T-helper 1 cell treated with Interleukin-12 subunit alpha and Interleukin-12 subunit beta and Interleukin-4 antibody, amounts not matched to agents 30 ng/mL and 1 ng/mL, for 36 hours (primary cell): Measurements from ENCODE around the gene CGB1. TPM values are rescaled to one million over a fixed set of nuclear protein-coding genes. Genes with fewer than 3 reads are reported as not detected.

Experiments used
- intact Hi-C: fragments of 100-400 bp; cut with micrococcal nuclease; formaldehyde crosslinking; loops from one replicate; pipeline ENCODE4 v1.15.1; 2024
- total RNA-seq: library from RNA; stranded (reverse); gene quantifications from 2 replicates; pipeline ENCODE4 v1.2.3, GENCODE V29; 2022

Gene CGB1
- total RNA-seq, 1 donor from 2014 or later: not detected

- intact Hi-C loops: loop anchor here (1.0 kb wide), 2 partner anchors 98 to 200 kb away; no protein-coding TSS in a partner anchor
Observed at GRCh38 chr19:48999481-49000325, 37.0 kb downstream of the CGB1 start.

- intact Hi-C loops: no loop called here
Observed at GRCh38 chr19:48997972-48998371, 38.7 kb downstream of the CGB1 start.

- intact Hi-C loops: loop anchor here (5.0 kb wide), 3 partner anchors 153 to 773 kb away; partner anchors contain the start of genes ALDH16A1, AP2A1 and PIH1D1
Observed at GRCh38 chr19:48994035-48994386, 42.7 kb downstream of the CGB1 start.

- intact Hi-C loops: loop anchor here (1.0 to 5.0 kb wide), 19 partner anchors 24 to 884 kb away; partner anchors contain the start of genes AKT1S1, ALDH16A1, AP2A1 and C19orf73
Observed at GRCh38 chr19:48993175-48994034, 43.3 kb downstream of the CGB1 start, which contains the start of the genes GYS1 and RUVBL2. Gene GYS1, minus strand, starts transcription at chr19:48993309. Its CDS starts 197 bp downstream, at chr19:48993112. Gene RUVBL2, plus strand, starts transcription at chr19:48993887. Its CDS starts 25 bp downstream, at chr19:48993912.

- intact Hi-C loops: loop anchor here (1.0 to 5.0 kb wide), 20 partner anchors 9 to 885 kb away; partner anchors contain the start of genes AKT1S1, ALDH16A1, AP2A1 and C19orf73
Observed at GRCh38 chr19:48992581-48993174, 44.0 kb downstream of the CGB1 start.

- intact Hi-C loops: loop anchor here (1.0 to 5.0 kb wide), 4 partner anchors 9 to 775 kb away; partner anchors contain the start of genes ALDH16A1, AP2A1 and PIH1D1
Observed at GRCh38 chr19:48991873-48992580, 44.7 kb downstream of the CGB1 start.

- intact Hi-C loops: loop anchor here (5.0 kb wide), 3 partner anchors 156 to 776 kb away; partner anchors contain the start of genes ALDH16A1, AP2A1 and PIH1D1
Observed at GRCh38 chr19:48991011-48991609, 45.6 kb downstream of the CGB1 start.

- intact Hi-C loops: loop anchor here (5.0 kb wide), 3 partner anchors 157 to 777 kb away; partner anchors contain the start of genes ALDH16A1, AP2A1 and PIH1D1
Observed at GRCh38 chr19:48990400-48990799, 46.3 kb downstream of the CGB1 start.

- intact Hi-C loops: loop anchor here (5.0 kb wide), 3 partner anchors 158 to 778 kb away; partner anchors contain the start of genes ALDH16A1, AP2A1 and PIH1D1
Observed at GRCh38 chr19:48989701-48990291, 46.9 kb downstream of the CGB1 start.

GRCh38 chr19:48988860-48989259, 47.8 kb downstream of the CGB1 start:
- intact Hi-C loops: no loop called here

- intact Hi-C loops: no loop called here
Observed at GRCh38 chr19:48988286-48988685, 48.4 kb downstream of the CGB1 start.

- intact Hi-C loops: no loop called here
Observed at GRCh38 chr19:48987323-48987722, 49.4 kb downstream of the CGB1 start.

- intact Hi-C loops: no loop called here
Observed at GRCh38 chr19:48986211-48986610, 50.5 kb downstream of the CGB1 start.

- intact Hi-C loops: no loop called here
Observed at GRCh38 chr19:48985711-48986110, 51.0 kb downstream of the CGB1 start.

Other genes with a start within 250 kb of the CGB1 start
- 55.1 and 56.3 TPM in 2 replicates for gene BCAT2, start 225.9 kb downstream of the CGB1 start, total RNA-seq
- gene HSD17B14, start 200.4 kb downstream of the CGB1 start, total RNA-seq: 1.3 TPM in 2 replicates
- 1.3 and 3.2 TPM in 2 replicates for gene PLEKHA4, start 168.3 kb downstream of the CGB1 start, total RNA-seq
- gene PPP1R15A, start 164.5 kb downstream of the CGB1 start, total RNA-seq: 37.9 and 38.1 TPM in 2 replicates
- not detected in 2 replicates for gene TULP2, start 138.2 kb downstream of the CGB1 start, total RNA-seq
- gene NUCB1, start 136.6 kb downstream of the CGB1 start, total RNA-seq: 273 and 277 TPM in 2 replicates
- gene DHDH, start 103.2 kb downstream of the CGB1 start, total RNA-seq: 0.34 TPM in 1 of 2 replicates, not detected in the other
- gene BAX, start 82.0 kb downstream of the CGB1 start, total RNA-seq: 376 and 407 TPM in 2 replicates
- 1,064 and 1,113 TPM in 2 replicates for gene FTL, start 71.6 kb downstream of the CGB1 start, total RNA-seq
- gene GYS1, start 43.6 kb downstream of the CGB1 start, total RNA-seq: 67.8 and 76.2 TPM in 2 replicates
- gene RUVBL2, start 43.0 kb downstream of the CGB1 start, total RNA-seq: 87.7 and 96.1 TPM in 2 replicates
- not detected in 2 replicates for gene LHB, start 19.8 kb downstream of the CGB1 start, total RNA-seq
- not detected in 2 replicates for gene CGB3, start 12.6 kb downstream of the CGB1 start, total RNA-seq
- not detected in 2 replicates for gene CGB2, start 5.0 kb downstream of the CGB1 start, total RNA-seq
- gene CGB5, start 7.0 kb upstream of the CGB1 start, total RNA-seq: not detected in 2 replicates
- not detected in 2 replicates for gene CGB8, start 12.2 kb upstream of the CGB1 start, total RNA-seq
- gene CGB7, start 20.9 kb upstream of the CGB1 start, total RNA-seq: not detected in 2 replicates
- gene NTF4, start 27.9 kb upstream of the CGB1 start, total RNA-seq: not detected in 2 replicates
- gene KCNA7, start 35.8 kb upstream of the CGB1 start, total RNA-seq: 0.07 TPM in 1 of 2 replicates, not detected in the other
- 233 and 234 TPM in 2 replicates for gene SNRNP70, start 48.6 kb upstream of the CGB1 start, total RNA-seq
- 2.1 and 3.4 TPM in 2 replicates for gene LIN7B, start 77.5 kb upstream of the CGB1 start, total RNA-seq
- 0.98 and 1.1 TPM in 2 replicates for gene C19orf73, start 82.2 kb upstream of the CGB1 start, total RNA-seq
- 3.3 and 3.5 TPM in 2 replicates for gene PPFIA3, start 82.6 kb upstream of the CGB1 start, total RNA-seq
- gene HRC, start 118.5 kb upstream of the CGB1 start, total RNA-seq: not detected in 2 replicates
- 0.54 and 1.0 TPM in 2 replicates for gene TRPM4, start 120.9 kb upstream of the CGB1 start, total RNA-seq